Stimulated activated CD4-positive, alpha-beta T cell treated with anti-CD3 and anti-CD28 coated beads, TNF-alpha, amount 100 ng/mL, for 4 hours (primary cell): ENCODE measurements around the gene FAM193A.
"Not testable (repeated sequence)": the region's sequence is repeated elsewhere in the genome, so short reads cannot be mapped to it uniquely, and the experiment has no call there.

ENCODE experiments used
- DNase-seq, 3 experiments: peaks; one replicate each; pipeline ENCODE4 v3.0.0-alpha.2; 2020; ENCODE audit warnings: low read depth in 3 of 3

Gene FAM193A

GRCh38 chr4:2651546-2651945 lies 115.1 kb downstream of the FAM193A start:
- DNase-seq: no peak

- no peak for DNase-seq
Observed at GRCh38 chr4:2651998-2652397, 115.6 kb downstream of the FAM193A start.

GRCh38 chr4:2652415-2653160 lies 116.1 kb downstream of the FAM193A start:
- no peak for DNase-seq

GRCh38 chr4:2660596-2661211 lies 124.3 kb downstream of the FAM193A start:
- DNase-seq: no peak

GRCh38 chr4:2662598-2662997 lies 126.2 kb downstream of the FAM193A start:
- no peak for DNase-seq

GRCh38 chr4:2663275-2663674 lies 126.8 kb downstream of the FAM193A start:
- DNase-seq: no peak

- no peak for DNase-seq
Observed at GRCh38 chr4:2666722-2667247, 130.3 kb downstream of the FAM193A start.

GRCh38 chr4:2667428-2667827 lies 131.0 kb downstream of the FAM193A start:
- no peak for DNase-seq

GRCh38 chr4:2671267-2671895 lies 134.9 kb downstream of the FAM193A start:
- DNase-seq: no peak

- DNase-seq: no peak
Observed at GRCh38 chr4:2672082-2672481, 135.6 kb downstream of the FAM193A start.

- no peak for DNase-seq
Observed at GRCh38 chr4:2672700-2673099, 136.3 kb downstream of the FAM193A start.

- no peak for DNase-seq
Observed at GRCh38 chr4:2673157-2673556, 136.7 kb downstream of the FAM193A start.

- DNase-seq: not testable (repeated sequence)
Observed at GRCh38 chr4:2679762-2680161, 143.3 kb downstream of the FAM193A start.

- DNase-seq: no peak
Observed at GRCh38 chr4:2684486-2684885, 148.0 kb downstream of the FAM193A start.

GRCh38 chr4:2685541-2685940 lies 149.1 kb downstream of the FAM193A start:
- DNase-seq: no peak

GRCh38 chr4:2686379-2687265 lies 150.2 kb downstream of the FAM193A start:
- DNase-seq: no peak

- no peak for DNase-seq
Observed at GRCh38 chr4:2688281-2688680, 151.8 kb downstream of the FAM193A start.

GRCh38 chr4:2688697-2689096 lies 152.2 kb downstream of the FAM193A start:
- DNase-seq: no peak

GRCh38 chr4:2689114-2689513 lies 152.7 kb downstream of the FAM193A start:
- DNase-seq: no peak

- DNase-seq: no peak
Observed at GRCh38 chr4:2689825-2690700, 153.6 kb downstream of the FAM193A start.

- DNase-seq: no peak
Observed at GRCh38 chr4:2691313-2691712, 154.9 kb downstream of the FAM193A start.
